HG03066 (cell line): Measurements from ENCODE around the gene DNM2.
A peak's percentile ranks its signal among the peaks of the same experiment; 100 is the strongest.
"Not testable (repeated sequence)": the region's sequence is repeated elsewhere in the genome, so short reads cannot be mapped to it uniquely, and the experiment has no call there.

Source experiments
- ATAC-seq: cut with Tn5 transposase; IDR thresholded peaks from one replicate; pipeline ENCODE4 v1.9.1; 2021; ENCODE audit warnings: low read depth; ENCODE audit not compliant: unreplicated experiment

The DNM2 gene

GRCh38 chr19:10830931-10831779 lies 113.3 kb downstream of the DNM2 start:
- ATAC-seq: no peak

GRCh38 chr19:10831987-10832938 lies 114.4 kb downstream of the DNM2 start:
- ATAC-seq: no peak

GRCh38 chr19:10832939-10833296 lies 115.0 kb downstream of the DNM2 start:
- no peak for ATAC-seq

GRCh38 chr19:10835089-10835753 lies 117.3 kb downstream of the DNM2 start:
- ATAC-seq: no peak

- peak; percentile 66 for ATAC-seq
Observed at GRCh38 chr19:10835754-10836478, 118.0 kb downstream of the DNM2 start, which contains the start of gene TMED1. Gene TMED1 (minus strand): TSS chr19:10836212. CDS start chr19:10836191, 21 bp downstream.

GRCh38 chr19:10836479-10837330 lies 118.8 kb downstream of the DNM2 start:
- peak; percentile 9 for ATAC-seq

GRCh38 chr19:10837649-10838048 lies 119.8 kb downstream of the DNM2 start:
- ATAC-seq: not testable (repeated sequence)

- ATAC-seq: no peak
Observed at GRCh38 chr19:10838377-10838776, 120.5 kb downstream of the DNM2 start.

GRCh38 chr19:10839114-10840050 lies 121.5 kb downstream of the DNM2 start:
- no peak for ATAC-seq

- no peak for ATAC-seq
Observed at GRCh38 chr19:10842788-10843187, 124.9 kb downstream of the DNM2 start.

- no peak for ATAC-seq
Observed at GRCh38 chr19:10846500-10847202, 128.8 kb downstream of the DNM2 start.

GRCh38 chr19:10848230-10848856 lies 130.5 kb downstream of the DNM2 start, which contains the start of gene C19orf38:
Gene C19orf38 (plus strand): TSS chr19:10848415. CDS start chr19:10848509, 94 bp downstream.
- ATAC-seq: no peak

- no peak for ATAC-seq
Observed at GRCh38 chr19:10850631-10851030, 132.8 kb downstream of the DNM2 start.

- no peak for ATAC-seq
Observed at GRCh38 chr19:10852098-10852800, 134.4 kb downstream of the DNM2 start.

- ATAC-seq: no peak
Observed at GRCh38 chr19:10852941-10853340, 135.1 kb downstream of the DNM2 start.

- no peak for ATAC-seq
Observed at GRCh38 chr19:10854350-10855089, 136.6 kb downstream of the DNM2 start.
